ENCODE results near the gene NKX3-2. TPM values are rescaled to one million over a fixed set of nuclear protein-coding genes. Genes with fewer than 3 reads are reported as not detected.

NKX3-2 gene
- total RNA-seq, 1 experiment from 2014 or later = 2.4 TPM

- DNase-seq (ENCODE audit: low spot score) = peak; percentile 53
- CTCF ChIA-PET = no interaction called here
Measured at GRCh38 chr4:13546941-13547484, 2.7 kb upstream of the NKX3-2 start.

GRCh38 chr4:13546142-13546940 lies 2.0 kb upstream of the NKX3-2 start:
- intact Hi-C loops (cut with micrococcal nuclease; ENCODE audit: unreplicated experiment) = loop anchor here (5.0 kb wide), 2 partner anchors 144 to 294 kb away; no protein-coding TSS in a partner anchor
- Histone ChIP-seq H3K9me3 (ENCODE audit: low read depth, low read length, poor library complexity, severe bottlenecking) (peaks cover 2% of the 10 kb centered on the region), H3K4me1 (ENCODE audit: insufficient read depth, low read length, poor library complexity, severe bottlenecking) (peaks cover 5% of the 10 kb centered on the region), H3K27ac (ENCODE audit: low read depth, low read length, poor library complexity, severe bottlenecking) (no peak overlapping the region), H3K36me3 (ENCODE audit: insufficient read depth, low read length, poor library complexity, severe bottlenecking) (no peaks in the 10 kb centered on the region), H3K27me3 (replicated peaks; ENCODE audit: insufficient read depth, low read depth, low read length, poor library complexity) (no peaks in the 10 kb centered on the region), H3K4me3 (ENCODE audit: low read depth, low read length, poor library complexity, severe bottlenecking) (peak overlapping the region; percentile 65)
- no peak for DNase-seq (ENCODE audit: low spot score)
- CTCF ChIA-PET = no interaction called here
- POLR2A ChIA-PET (ENCODE audit: low non-redundant PET) = no interaction called here
- no TSS peak for BruUV-seq (replicated peaks)
- TF ChIP-seq EZH2 (IDR thresholded peaks at IDR 0.05; ENCODE audit: borderline replicate concordance, low read depth, low read length, poor library complexity, severe bottlenecking) (no peak), CTCF (conservative IDR thresholded peaks at IDR 0.05; ENCODE audit: low read depth, low read length) (no peak)

More at GRCh38 chr4:13546941-13547484, 2.7 kb upstream of the NKX3-2 start:
- H3K9me3 ChIP-seq (ENCODE audit: low read depth, low read length, poor library complexity, severe bottlenecking) = peaks cover 8% of the 10 kb centered on the region
- H3K36me3 ChIP-seq (ENCODE audit: insufficient read depth, low read length, poor library complexity, severe bottlenecking) = no peaks in the 10 kb centered on the region
- intact Hi-C loops (cut with micrococcal nuclease; ENCODE audit: unreplicated experiment) = loop anchor here (5.0 kb wide), 2 partner anchors 145 to 295 kb away; no protein-coding TSS in a partner anchor
- H3K27me3 ChIP-seq (replicated peaks; ENCODE audit: insufficient read depth, low read depth, low read length, poor library complexity) = no peaks in the 10 kb centered on the region
- no peak for TF ChIP-seq EZH2 (IDR thresholded peaks at IDR 0.05; ENCODE audit: borderline replicate concordance, low read depth, low read length, poor library complexity, severe bottlenecking)
- no peak for TF ChIP-seq CTCF (conservative IDR thresholded peaks at IDR 0.05; ENCODE audit: low read depth, low read length)
- H3K4me1 ChIP-seq (ENCODE audit: insufficient read depth, low read length, poor library complexity, severe bottlenecking) = peaks cover 5% of the 10 kb centered on the region
- H3K4me3 ChIP-seq (ENCODE audit: low read depth, low read length, poor library complexity, severe bottlenecking) = peak overlapping the region; percentile 65
- POLR2A ChIA-PET (ENCODE audit: low non-redundant PET) = no interaction called here
- TSS peak; percentile 48 for BruUV-seq (replicated peaks)
- H3K27ac ChIP-seq (ENCODE audit: low read depth, low read length, poor library complexity, severe bottlenecking) = peak overlapping the region; percentile 62

GRCh38 chr4:13545394-13545808 lies 1.1 kb upstream of the NKX3-2 start:
- Histone ChIP-seq H3K4me3 (ENCODE audit: low read depth, low read length, poor library complexity, severe bottlenecking) (peak overlapping the region; percentile 70), H3K27ac (ENCODE audit: low read depth, low read length, poor library complexity, severe bottlenecking) (peak overlapping the region; percentile 80), H3K36me3 (ENCODE audit: insufficient read depth, low read length, poor library complexity, severe bottlenecking) (no peaks in the 10 kb centered on the region), H3K9me3 (ENCODE audit: low read depth, low read length, poor library complexity, severe bottlenecking) (no peaks in the 10 kb centered on the region), H3K27me3 (replicated peaks; ENCODE audit: insufficient read depth, low read depth, low read length, poor library complexity) (no peaks in the 10 kb centered on the region), H3K4me1 (ENCODE audit: insufficient read depth, low read length, poor library complexity, severe bottlenecking) (peaks cover 5% of the 10 kb centered on the region)
- TF ChIP-seq CTCF (conservative IDR thresholded peaks at IDR 0.05; ENCODE audit: low read depth, low read length) (no peak), EZH2 (IDR thresholded peaks at IDR 0.05; ENCODE audit: borderline replicate concordance, low read depth, low read length, poor library complexity, severe bottlenecking) (no peak)
- no peak for DNase-seq (ENCODE audit: low spot score)
- intact Hi-C loops (cut with micrococcal nuclease; ENCODE audit: unreplicated experiment) = loop anchor here (2.0 to 5.0 kb wide), 3 partner anchors 63 to 293 kb away; no protein-coding TSS in a partner anchor
- POLR2A ChIA-PET (ENCODE audit: low non-redundant PET) = no interaction called here
- BruUV-seq (replicated peaks) = no TSS peak
- CTCF ChIA-PET = no interaction called here

All from A673 (cell line).